ENCODE results near the gene ZNF747. TPM values are rescaled to one million over a fixed set of nuclear protein-coding genes. Genes with fewer than 3 reads are reported as not detected.

The ZNF747 gene
- total RNA-seq = 13.3 TPM
- 11.9 TPM for polyA plus RNA-seq

- no peaks in the 10 kb centered on the region for H3K36me3 ChIP-seq (ENCODE audit: insufficient read depth)
- H3K4me1 ChIP-seq (ENCODE audit: insufficient read depth) = peaks cover 4% of the 10 kb centered on the region
- H3K4me3 ChIP-seq (ENCODE audit: low read depth, low read length) = peak within 1 kb of the TSS; percentile 72
- H3K27ac ChIP-seq (ENCODE audit: low read depth) = peak within 1 kb of the TSS; percentile 89
- DNase-seq (ENCODE audit: extremely low spot score) = peak; percentile 83
- under 1% methylated on average over 70 of the region's 70 CpGs for WGBS
These were observed at the start of gene ZNF747 for GRCh38 chr16:30534368-30535105. Gene ZNF747 (minus strand): TSS chr16:30534858. CDS start chr16:30534679, 179 bp downstream.

GRCh38 chr16:30582611-30583340, 48.1 kb upstream of the ZNF747 start:
- H3K27ac ChIP-seq (ENCODE audit: low read depth) = no peak overlapping the region
- no peak overlapping the region for H3K4me3 ChIP-seq (ENCODE audit: low read depth, low read length)
- DNase-seq (ENCODE audit: extremely low spot score) = no peak
- peaks cover 2% of the 10 kb centered on the region for H3K4me1 ChIP-seq (ENCODE audit: insufficient read depth)
- whole genome bisulfite sequencing = 96% methylated on average over 48 of the region's 48 CpGs
- H3K36me3 ChIP-seq (ENCODE audit: insufficient read depth) = no peaks in the 10 kb centered on the region

DNA sequence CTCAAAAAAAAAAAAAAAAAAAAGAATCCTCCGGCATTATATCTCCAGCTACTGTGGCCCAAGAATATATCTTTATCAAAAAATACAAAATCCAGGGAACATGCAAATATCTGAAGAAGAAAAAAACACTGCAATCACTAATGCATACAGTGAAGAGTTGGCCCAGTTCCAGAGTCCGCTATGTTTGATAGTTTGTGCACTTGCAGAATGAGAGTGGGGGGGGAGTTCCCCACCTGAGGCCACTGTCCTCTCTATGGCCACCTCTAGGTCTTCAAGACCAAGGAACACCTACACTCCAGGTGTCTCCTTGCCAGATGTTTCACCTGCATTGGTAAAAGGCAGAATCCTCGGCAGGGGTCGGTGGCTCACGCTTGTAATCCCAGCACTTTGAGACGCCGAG, 46.8 kb upstream of the ZNF747 start:
- 84% methylated on average over 7 of the region's 7 CpGs for WGBS
- no peak overlapping the region for H3K4me3 ChIP-seq (ENCODE audit: low read depth, low read length)
- no peak for DNase-seq (ENCODE audit: extremely low spot score)
- peaks cover 2% of the 10 kb centered on the region for H3K4me1 ChIP-seq (ENCODE audit: insufficient read depth)
- no peaks in the 10 kb centered on the region for H3K36me3 ChIP-seq (ENCODE audit: insufficient read depth)
- H3K27ac ChIP-seq (ENCODE audit: low read depth) = no peak overlapping the region

GRCh38 chr16:30574678-30575077, 40.0 kb upstream of the ZNF747 start:
- H3K27ac ChIP-seq (ENCODE audit: low read depth) = no peak overlapping the region
- no peak overlapping the region for H3K4me3 ChIP-seq (ENCODE audit: low read depth, low read length)
- H3K4me1 ChIP-seq (ENCODE audit: insufficient read depth) = peaks cover 2% of the 10 kb centered on the region
- no peak for DNase-seq (ENCODE audit: extremely low spot score)
- WGBS = 52% methylated on average over 1 of the region's 1 CpG
- H3K36me3 ChIP-seq (ENCODE audit: insufficient read depth) = no peaks in the 10 kb centered on the region

DNA sequence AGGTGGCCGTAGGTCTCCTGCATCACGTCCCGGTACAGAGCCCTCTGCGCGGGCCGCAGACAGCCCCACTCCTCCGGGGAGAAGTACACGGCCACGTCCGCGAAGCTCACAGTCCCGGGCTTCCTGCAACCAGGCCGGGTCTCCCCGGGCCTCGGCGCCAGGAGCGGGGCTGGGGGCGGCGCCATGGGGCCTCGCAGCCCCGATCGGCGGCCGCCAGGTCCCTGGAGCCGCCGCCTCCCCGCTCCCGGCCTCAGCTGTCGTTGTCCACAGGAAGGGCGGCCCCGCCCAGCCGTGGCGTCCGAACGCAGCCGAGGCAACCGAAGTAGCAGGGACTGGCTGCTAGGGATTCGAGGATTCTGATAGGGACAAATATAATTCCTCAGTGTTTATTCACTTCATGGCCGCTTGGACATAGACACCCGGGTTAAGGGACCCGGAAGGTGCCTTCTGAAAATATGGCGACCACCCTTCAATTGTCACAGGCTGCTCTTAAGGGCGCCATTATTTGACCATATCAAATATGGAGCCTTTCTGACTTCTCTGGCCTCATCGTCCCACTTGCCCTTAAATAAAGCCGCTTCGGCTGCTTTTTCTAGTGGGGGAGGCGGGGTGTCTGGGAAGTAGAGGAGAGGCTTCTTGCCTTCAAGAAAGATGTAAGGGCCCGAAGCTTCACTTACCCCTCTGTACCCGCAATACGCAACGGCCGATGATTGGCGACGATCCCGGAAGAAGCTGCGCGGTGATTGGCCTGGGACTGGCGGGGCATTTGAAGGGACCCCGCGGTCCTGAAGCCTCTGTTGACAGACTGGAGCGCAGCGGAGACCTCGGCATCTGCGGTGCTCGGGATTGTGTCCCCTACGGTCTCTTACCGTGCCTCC, 37.0 kb upstream of the ZNF747 start, which contains the start of gene ZNF688:
Gene ZNF688, minus strand, starts transcription at position 270 of the 878 bp plus-strand sequence. Its CDS starts 85 bp downstream, at position 185.
- Histone ChIP-seq H3K4me3 (ENCODE audit: low read depth, low read length) (peak within 1 kb of the TSS; percentile 71), H3K27ac (ENCODE audit: low read depth) (peak within 1 kb of the TSS; percentile 97), H3K36me3 (ENCODE audit: insufficient read depth) (no peaks in the 10 kb centered on the region), H3K4me1 (ENCODE audit: insufficient read depth) (peaks cover 2% of the 10 kb centered on the region)
- WGBS = under 1% methylated on average over 67 of the region's 67 CpGs
- DNase-seq (ENCODE audit: extremely low spot score) = peak; percentile 97

- no peak for DNase-seq (ENCODE audit: extremely low spot score)
- H3K27ac ChIP-seq (ENCODE audit: low read depth) = peak overlapping the region; percentile 97
- H3K4me1 ChIP-seq (ENCODE audit: insufficient read depth) = peaks cover 2% of the 10 kb centered on the region
- H3K4me3 ChIP-seq (ENCODE audit: low read depth, low read length) = peak overlapping the region; percentile 71
- no peaks in the 10 kb centered on the region for H3K36me3 ChIP-seq (ENCODE audit: insufficient read depth)
- 7% methylated on average over 22 of the region's 22 CpGs for WGBS
These were observed 36.2 kb upstream of the ZNF747 start for GRCh38 chr16:30570636-30571444.

DNA sequence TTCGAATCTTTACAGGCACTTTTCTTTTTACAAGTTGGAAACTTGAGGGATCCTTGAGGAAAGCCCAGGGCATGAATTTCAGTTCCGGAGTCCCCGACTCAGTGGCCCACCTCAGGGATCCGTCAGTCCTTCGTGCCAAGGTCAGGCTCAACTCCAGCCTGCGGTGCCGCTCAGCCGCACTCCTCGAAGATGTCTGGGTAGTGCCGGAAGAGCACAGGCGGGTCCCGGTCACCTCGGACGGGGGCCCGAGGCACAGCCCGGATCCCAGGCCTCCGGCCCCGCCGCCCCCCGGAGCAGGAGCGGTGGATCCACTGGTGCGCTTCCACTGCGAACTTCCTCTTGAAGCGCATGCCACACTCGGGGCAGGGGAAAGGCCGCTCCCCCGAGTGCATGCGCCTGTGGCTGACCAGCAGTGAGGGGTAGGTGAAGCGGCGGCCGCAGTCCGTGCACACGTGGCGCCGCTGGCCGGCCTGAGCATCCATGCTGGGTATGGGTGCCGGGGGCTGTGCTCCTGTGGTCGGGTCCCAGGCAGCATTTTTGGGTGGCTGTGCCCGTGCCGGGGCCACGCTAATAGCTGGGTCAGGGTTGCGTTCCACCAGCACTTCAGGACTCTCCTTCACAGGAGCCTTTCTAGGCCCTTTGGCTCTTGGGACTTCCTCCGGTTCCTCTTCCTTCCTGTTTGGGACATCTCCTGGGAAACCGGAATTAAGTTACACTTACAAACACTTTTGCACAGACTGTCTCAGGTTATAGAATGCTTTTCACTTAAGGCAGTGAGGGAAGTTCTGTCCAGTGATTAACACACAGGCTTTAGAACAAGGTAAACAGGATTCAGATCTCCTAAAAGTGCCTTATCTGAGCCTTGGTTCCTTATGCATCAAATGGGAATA, 35.3 kb upstream of the ZNF747 start:
- 85% methylated on average over 44 of the region's 44 CpGs for WGBS
- no peak for DNase-seq (ENCODE audit: extremely low spot score)
- H3K4me3 ChIP-seq (ENCODE audit: low read depth, low read length) = no peak overlapping the region
- H3K36me3 ChIP-seq (ENCODE audit: insufficient read depth) = no peaks in the 10 kb centered on the region
- peaks cover 2% of the 10 kb centered on the region for H3K4me1 ChIP-seq (ENCODE audit: insufficient read depth)
- H3K27ac ChIP-seq (ENCODE audit: low read depth) = peak overlapping the region; percentile 48

DNA sequence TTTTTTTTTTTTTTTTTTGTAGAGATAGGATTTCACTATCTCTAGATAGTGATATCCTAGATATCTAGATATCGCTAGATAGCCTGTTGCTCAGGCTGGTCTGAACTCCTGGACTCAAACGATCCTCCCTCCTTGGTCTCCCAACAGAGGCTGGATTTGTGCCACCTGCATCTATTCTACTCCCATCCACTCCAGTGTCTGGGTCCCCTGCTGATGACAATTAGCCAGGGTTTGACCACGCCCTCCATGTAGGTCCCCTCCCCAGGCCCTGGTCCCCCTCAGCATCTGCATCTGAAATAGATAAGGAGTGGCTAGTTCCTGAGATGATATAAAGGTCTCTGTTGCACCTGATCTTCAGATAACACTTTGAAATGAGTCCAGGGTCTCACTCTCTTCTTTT, 34.6 kb upstream of the ZNF747 start:
- H3K27ac ChIP-seq (ENCODE audit: low read depth) = no peak overlapping the region
- H3K36me3 ChIP-seq (ENCODE audit: insufficient read depth) = no peaks in the 10 kb centered on the region
- no peak for DNase-seq (ENCODE audit: extremely low spot score)
- 91% methylated on average over 3 of the region's 3 CpGs for WGBS
- H3K4me3 ChIP-seq (ENCODE audit: low read depth, low read length) = no peak overlapping the region
- peaks cover 2% of the 10 kb centered on the region for H3K4me1 ChIP-seq (ENCODE audit: insufficient read depth)

- Histone ChIP-seq H3K36me3 (ENCODE audit: insufficient read depth) (no peaks in the 10 kb centered on the region), H3K4me3 (ENCODE audit: low read depth, low read length) (no peak overlapping the region), H3K27ac (ENCODE audit: low read depth) (no peak overlapping the region), H3K4me1 (ENCODE audit: insufficient read depth) (peaks cover 2% of the 10 kb centered on the region)
- DNase-seq (ENCODE audit: extremely low spot score) = no peak
- 49% methylated on average over 6 of the region's 6 CpGs for WGBS
These were observed 33.5 kb upstream of the ZNF747 start for GRCh38 chr16:30567991-30568638.

GRCh38 chr16:30567160-30567990, 32.7 kb upstream of the ZNF747 start:
- Histone ChIP-seq H3K4me1 (ENCODE audit: insufficient read depth) (peaks cover 2% of the 10 kb centered on the region), H3K27ac (ENCODE audit: low read depth) (no peak overlapping the region), H3K4me3 (ENCODE audit: low read depth, low read length) (no peak overlapping the region), H3K36me3 (ENCODE audit: insufficient read depth) (no peaks in the 10 kb centered on the region)
- WGBS = 86% methylated on average over 14 of the region's 14 CpGs
- no peak for DNase-seq (ENCODE audit: extremely low spot score)

DNA sequence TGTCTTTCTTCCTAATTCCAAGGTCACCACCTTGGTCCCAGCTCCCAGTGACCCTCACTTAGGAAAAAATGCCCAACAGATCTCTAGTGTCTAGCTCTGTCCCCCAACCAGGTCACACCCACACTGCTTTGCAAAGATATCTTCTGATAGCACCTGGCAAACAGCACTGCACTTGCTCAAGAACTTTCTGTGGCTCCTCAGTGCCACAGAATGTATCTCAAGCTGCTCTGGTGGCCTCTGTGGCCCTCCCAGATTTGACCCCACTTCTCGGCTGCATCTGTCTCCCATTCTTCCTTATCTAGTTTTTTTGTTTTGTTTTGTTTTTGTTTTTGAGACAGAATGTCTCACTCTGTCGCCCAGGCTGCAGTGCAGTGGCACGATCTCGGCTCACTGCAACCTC, 31.9 kb upstream of the ZNF747 start:
- H3K36me3 ChIP-seq (ENCODE audit: insufficient read depth) = no peaks in the 10 kb centered on the region
- no peak overlapping the region for H3K27ac ChIP-seq (ENCODE audit: low read depth)
- H3K4me1 ChIP-seq (ENCODE audit: insufficient read depth) = peaks cover 2% of the 10 kb centered on the region
- no peak overlapping the region for H3K4me3 ChIP-seq (ENCODE audit: low read depth, low read length)
- WGBS = 83% methylated on average over 4 of the region's 4 CpGs
- DNase-seq (ENCODE audit: extremely low spot score) = no peak
